ENCODE results near the gene TMEM39A. TPM values are rescaled to one million over a fixed set of nuclear protein-coding genes. Genes with fewer than 3 reads are reported as not detected.

Gene TMEM39A
- total and polyA plus RNA-seq, 2 donors (not counting 3 experiments of a cell fraction or from before 2014, with no cell fraction given), result 44.6 to 56.0 TPM

GRCh38 chr3:119510690-119511089 lies 47.3 kb upstream of the TMEM39A start:
- no peaks in the 10 kb centered on the region for H4K20me1 ChIP-seq (replicated peaks; ENCODE audit: control insufficient read depth, extremely low read depth, insufficient read depth, low read length)
- H2AFZ ChIP-seq (ENCODE audit: low read depth, low read length), result no peak overlapping the region
- no peak overlapping the region for H3K4me2 ChIP-seq (ENCODE audit: insufficient read depth, low read length)
- DNase-seq (ENCODE audit: low read depth, low spot score), result no peak
- ChIA-PET CTCF (no interaction called here), POLR2A (no interaction called here)
- no peaks in the 10 kb centered on the region for H3K9me3 ChIP-seq (replicated peaks; ENCODE audit: control insufficient read depth, insufficient read depth, low read length)
- TF ChIP-seq EZH2 (IDR thresholded peaks at IDR 0.05; ENCODE audit: borderline replicate concordance, low read depth, low read length, severe bottlenecking) (no peak), POLR2AphosphoS5 (IDR thresholded peaks at IDR 0.05; ENCODE audit: insufficient read depth, low read depth, low read length) (no peak), FOS (IDR thresholded peaks at IDR 0.05; ENCODE audit: borderline replicate concordance, insufficient read depth, low read length) (no peak), GATA2 (IDR thresholded peaks at IDR 0.05; ENCODE audit: insufficient read depth, insufficient read length, low read depth, low read length) (no peak), MYC (IDR thresholded peaks at IDR 0.05; ENCODE audit: low read depth, low read length) (no peak), JUN (IDR thresholded peaks at IDR 0.05; ENCODE audit: borderline replicate concordance, insufficient read depth, insufficient read length, low read depth) (no peak), MAX (IDR thresholded peaks at IDR 0.05; ENCODE audit: insufficient read depth, insufficient read length) (no peak)
- H3K79me2 ChIP-seq (ENCODE audit: control insufficient read depth, insufficient read depth, low read length), result no peaks in the 10 kb centered on the region
- no peak overlapping the region for H3K4me3 ChIP-seq (replicated peaks in 1 of 3; ENCODE audit: insufficient read depth in 1 of 3, low read depth in 1 of 3, low read length in 3 of 3)
- no peak overlapping the region for H3K9ac ChIP-seq (replicated peaks; ENCODE audit: extremely low read depth, insufficient read depth, low read length)
- no peaks in the 10 kb centered on the region for H3K9me1 ChIP-seq (replicated peaks; ENCODE audit: control insufficient read depth, extremely low read depth, insufficient read depth, low read length)
- no peaks in the 10 kb centered on the region for H3K27me3 ChIP-seq (ENCODE audit: control insufficient read depth in 2 of 2, insufficient read depth in 2 of 2, low read length in 2 of 2)
- intact Hi-C loops (cut with micrococcal nuclease) (no loop called here), dilution Hi-C loops (cut with MboI; ENCODE audit: extremely low pct_ligation_motif_present, low sequenced_read_pairs) (no loop called here)
- peaks cover 3 to 9% of the 10 kb centered on the region in 2 experiments for H3K36me3 ChIP-seq (ENCODE audit: control insufficient read depth in 2 of 2, extremely low read depth in 1 of 2, insufficient read depth in 2 of 2, low read length in 2 of 2)
- no peak overlapping the region for H3K27ac ChIP-seq (ENCODE audit: insufficient read depth, low read depth, low read length)
- BruUV-seq (replicated peaks), result no TSS peak
- FAIRE-seq, result no peak
- H3K4me1 ChIP-seq (ENCODE audit: control insufficient read depth, extremely low read depth, insufficient read depth, low read length), result no peaks in the 10 kb centered on the region

DNA sequence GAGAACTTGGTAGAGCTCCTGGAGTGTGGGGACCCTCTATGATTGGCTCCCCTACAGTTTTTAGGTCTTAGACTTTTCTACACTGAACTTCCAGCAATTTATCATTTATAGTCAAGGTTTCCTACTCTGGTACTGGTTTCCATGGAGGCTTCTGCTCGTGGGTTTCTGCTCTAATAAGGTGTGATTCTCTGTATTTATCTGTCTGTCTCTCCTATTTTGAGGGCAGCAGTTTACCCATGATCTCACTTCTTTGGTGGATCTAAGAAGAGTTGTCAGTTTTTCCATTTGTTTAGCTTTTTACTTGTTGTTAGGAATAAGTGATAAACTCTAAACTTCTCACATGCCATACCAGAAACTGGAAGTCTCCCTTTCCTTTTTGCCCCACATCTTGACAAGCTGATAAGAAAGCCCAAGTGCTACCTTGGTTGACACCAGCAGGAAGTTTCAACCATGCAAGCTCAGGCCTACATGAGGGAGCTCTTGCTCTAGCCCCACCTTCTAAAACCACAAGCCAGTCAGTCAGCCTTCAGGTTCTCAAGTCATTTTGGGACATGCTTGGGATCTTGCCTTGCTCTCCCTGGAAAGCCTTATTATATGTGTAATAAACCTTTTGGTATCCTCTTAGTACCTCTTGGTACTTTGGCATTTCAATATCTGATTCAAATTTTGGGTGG lies 44.9 kb upstream of the TMEM39A start:
- DNase-seq (ENCODE audit: low read depth, low spot score) (no peak), FAIRE-seq (no peak)
- no peaks in the 10 kb centered on the region for H3K79me2 ChIP-seq (ENCODE audit: control insufficient read depth, insufficient read depth, low read length)
- no peak overlapping the region for H2AFZ ChIP-seq (ENCODE audit: low read depth, low read length)
- no peaks in the 10 kb centered on the region for H3K27me3 ChIP-seq (ENCODE audit: control insufficient read depth in 2 of 2, insufficient read depth in 2 of 2, low read length in 2 of 2)
- no peak overlapping the region for H3K27ac ChIP-seq (ENCODE audit: insufficient read depth, low read depth, low read length)
- no peaks in the 10 kb centered on the region for H4K20me1 ChIP-seq (replicated peaks; ENCODE audit: control insufficient read depth, extremely low read depth, insufficient read depth, low read length)
- H3K9me1 ChIP-seq (replicated peaks; ENCODE audit: control insufficient read depth, extremely low read depth, insufficient read depth, low read length), result no peaks in the 10 kb centered on the region
- dilution Hi-C loops (cut with MboI; ENCODE audit: extremely low pct_ligation_motif_present, low sequenced_read_pairs) (no loop called here), intact Hi-C loops (cut with micrococcal nuclease) (no loop called here)
- no TSS peak for BruUV-seq (replicated peaks)
- H3K9me3 ChIP-seq (replicated peaks; ENCODE audit: control insufficient read depth, insufficient read depth, low read length), result no peaks in the 10 kb centered on the region
- no peak overlapping the region for H3K4me2 ChIP-seq (ENCODE audit: insufficient read depth, low read length)
- ChIA-PET POLR2A (no interaction called here), CTCF (interaction anchor here (1.5 kb wide), 1 partner anchor 10 kb away, joined by 3 read pairs; no protein-coding TSS in a partner anchor)
- no peak overlapping the region for H3K4me3 ChIP-seq (replicated peaks in 1 of 3; ENCODE audit: insufficient read depth in 1 of 3, low read depth in 1 of 3, low read length in 3 of 3)
- H3K36me3 ChIP-seq (ENCODE audit: control insufficient read depth in 2 of 2, extremely low read depth in 1 of 2, insufficient read depth in 2 of 2, low read length in 2 of 2), result peaks cover 3 to 11% of the 10 kb centered on the region in 2 experiments
- H3K9ac ChIP-seq (replicated peaks; ENCODE audit: extremely low read depth, insufficient read depth, low read length), result no peak overlapping the region
- no peaks in the 10 kb centered on the region for H3K4me1 ChIP-seq (ENCODE audit: control insufficient read depth, extremely low read depth, insufficient read depth, low read length)
- TF ChIP-seq EZH2 (IDR thresholded peaks at IDR 0.05; ENCODE audit: borderline replicate concordance, low read depth, low read length, severe bottlenecking), result no peak
- TF ChIP-seq POLR2A (IDR thresholded peaks at IDR 0.05; ENCODE audit: low read depth, low read length), result no peak
- no peak for TF ChIP-seq FOS (IDR thresholded peaks at IDR 0.05; ENCODE audit: borderline replicate concordance, insufficient read depth, low read length)
- no peak for TF ChIP-seq GATA2 (IDR thresholded peaks at IDR 0.05; ENCODE audit: insufficient read depth, insufficient read length, low read depth, low read length)
- no peak for TF ChIP-seq POLR2AphosphoS5 (IDR thresholded peaks at IDR 0.05; ENCODE audit: insufficient read depth, low read depth, low read length)
- TF ChIP-seq JUN (IDR thresholded peaks at IDR 0.05; ENCODE audit: borderline replicate concordance, insufficient read depth, insufficient read length, low read depth), result no peak
- no peak for TF ChIP-seq CTCF (IDR thresholded peaks at IDR 0.05; ENCODE audit: extremely low read depth in 1 of 2, insufficient read depth in 1 of 2, low read depth in 1 of 2, low read length in 2 of 2)

Data from endothelial cell of umbilical vein (primary cell).